Measurements from ENCODE around the gene GRIP1.

GRIP1 gene

DNA sequence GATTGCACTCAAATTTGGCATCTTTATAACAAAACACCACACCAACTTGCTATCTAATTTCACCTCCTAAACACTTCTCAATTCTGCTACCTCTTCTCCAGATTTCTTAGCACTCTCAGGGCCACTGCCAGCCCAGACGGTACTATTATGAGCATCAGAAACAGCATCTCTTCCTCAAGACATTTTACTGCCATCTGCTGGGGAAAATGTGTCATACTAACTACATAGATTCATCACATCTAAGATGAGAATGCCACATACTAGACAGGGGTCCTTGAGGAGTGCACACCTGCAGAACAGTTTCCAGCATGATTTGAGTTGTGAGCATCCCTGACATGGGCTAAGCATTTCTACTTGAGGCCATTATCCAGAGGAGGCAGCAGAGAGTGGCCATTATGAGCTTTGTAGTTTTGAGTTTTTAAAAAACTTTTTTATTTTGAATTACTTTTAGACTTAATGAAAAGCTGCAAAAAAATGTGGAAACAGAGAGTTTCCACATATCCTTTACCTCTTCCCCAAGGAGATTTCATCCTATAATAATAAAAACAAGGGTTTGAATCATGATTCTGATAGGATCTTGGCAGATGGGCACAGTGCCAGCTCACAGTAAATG, 15.1 kb upstream of the GRIP1 start:
- peak; percentile 58 for DNase-seq

DNA sequence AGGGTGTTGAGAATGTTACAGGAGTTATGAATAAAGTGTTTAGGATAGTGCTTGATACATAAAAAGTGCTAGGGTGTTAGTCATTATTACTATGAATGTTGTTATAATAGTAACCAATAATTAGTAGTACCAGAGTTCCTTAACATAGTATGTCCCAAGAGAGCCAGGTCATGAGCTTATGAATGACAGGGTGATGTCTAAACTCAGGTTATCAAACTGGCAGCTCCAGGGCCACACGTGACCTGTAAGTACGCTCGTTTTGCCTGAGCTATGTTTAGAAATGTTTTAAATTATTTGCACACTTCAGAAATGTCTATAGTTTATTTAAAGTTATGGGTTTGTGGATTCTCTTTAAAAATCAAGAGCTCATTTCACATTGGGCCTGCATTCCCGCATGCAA, 14.1 kb upstream of the GRIP1 start:
- DNase-seq, result no peak

DNA sequence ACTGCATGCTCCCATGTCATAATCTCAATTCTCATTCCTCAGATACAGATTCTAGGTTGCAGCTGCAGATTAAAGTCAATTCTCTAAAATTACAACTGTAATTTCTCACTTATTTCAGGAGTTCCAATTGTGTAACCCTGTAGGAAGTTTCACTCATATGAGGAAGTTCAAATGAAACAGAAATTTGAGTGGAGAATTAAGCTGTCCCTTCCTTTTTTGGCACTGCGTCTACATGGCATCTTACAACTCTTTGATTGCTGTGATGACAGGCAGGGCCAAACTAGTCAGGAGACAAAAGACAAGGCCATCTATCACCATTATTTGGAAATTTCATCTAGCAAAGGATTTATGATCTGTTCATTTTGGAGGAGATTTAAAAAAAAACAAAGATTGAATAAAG, 13.3 kb upstream of the GRIP1 start:
- DNase-seq, result no peak

DNA sequence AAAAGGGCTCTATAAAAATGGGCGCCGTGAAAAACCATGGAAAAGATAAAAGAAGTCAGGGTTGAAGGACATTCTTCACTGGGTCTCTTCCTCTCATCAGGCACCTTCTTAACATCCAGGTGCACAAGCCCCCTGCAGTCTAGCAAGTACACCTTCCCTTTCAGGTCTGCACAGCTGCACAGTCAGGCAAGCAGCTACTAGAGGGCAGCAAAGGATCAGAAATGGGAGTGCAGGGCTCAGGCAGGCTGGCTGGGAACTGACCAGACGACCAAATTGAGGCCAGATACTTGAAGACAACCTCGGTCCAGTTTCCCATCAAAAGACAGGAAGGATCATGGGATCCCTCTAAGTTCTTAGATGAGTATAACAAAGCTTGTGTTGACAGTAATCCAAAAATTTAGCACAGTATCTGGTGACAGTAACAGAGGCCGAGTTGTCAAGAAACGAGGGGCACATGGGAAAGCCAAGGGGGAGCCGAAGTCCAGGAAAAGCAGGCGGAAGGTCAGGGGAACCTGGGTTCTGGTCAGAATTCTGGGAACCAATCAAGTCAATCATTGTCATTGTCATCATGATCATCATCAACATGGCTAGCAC, 10.1 kb upstream of the GRIP1 start:
- DNase-seq, result peak; percentile 37

DNA sequence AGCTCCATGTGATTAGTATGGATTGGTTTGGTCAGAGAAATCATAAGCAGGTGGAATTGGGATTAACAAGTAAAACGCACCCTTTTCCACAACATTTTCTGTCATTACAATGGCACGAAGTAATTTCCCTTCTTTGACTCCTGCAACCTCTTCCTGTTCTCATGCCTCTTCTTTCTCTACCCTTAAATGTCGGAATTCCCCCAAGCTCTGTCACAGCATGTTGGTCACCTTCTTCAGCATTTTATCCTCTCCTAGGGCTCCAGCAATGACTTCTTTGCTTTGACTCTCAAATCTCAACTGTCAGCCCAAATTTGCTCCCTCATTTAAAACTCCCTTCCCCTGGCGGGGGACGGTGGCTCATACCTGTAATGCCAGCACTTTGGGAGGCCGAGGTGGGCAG, 5.3 kb upstream of the GRIP1 start:
- DNase-seq, result no peak

DNA sequence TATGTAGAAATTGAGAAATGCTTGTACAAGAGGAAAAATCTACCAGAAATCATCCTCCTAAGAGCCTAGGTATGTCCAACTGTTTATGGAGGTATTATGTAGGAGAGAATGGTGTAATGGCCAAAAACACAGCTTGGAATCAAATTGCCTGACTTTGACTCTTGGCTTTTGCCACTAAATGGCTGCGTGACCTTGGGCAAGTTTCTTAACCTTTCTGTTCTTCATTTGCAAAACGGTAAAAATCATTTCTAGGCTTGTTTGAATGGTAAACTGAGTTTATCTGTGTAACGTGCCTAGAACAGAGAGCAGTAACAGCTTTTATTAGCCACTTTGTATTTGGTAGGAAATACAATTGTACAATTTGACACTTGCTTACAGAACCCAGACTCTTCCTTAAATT, 4.9 kb upstream of the GRIP1 start:
- DNase-seq, result no peak

DNA sequence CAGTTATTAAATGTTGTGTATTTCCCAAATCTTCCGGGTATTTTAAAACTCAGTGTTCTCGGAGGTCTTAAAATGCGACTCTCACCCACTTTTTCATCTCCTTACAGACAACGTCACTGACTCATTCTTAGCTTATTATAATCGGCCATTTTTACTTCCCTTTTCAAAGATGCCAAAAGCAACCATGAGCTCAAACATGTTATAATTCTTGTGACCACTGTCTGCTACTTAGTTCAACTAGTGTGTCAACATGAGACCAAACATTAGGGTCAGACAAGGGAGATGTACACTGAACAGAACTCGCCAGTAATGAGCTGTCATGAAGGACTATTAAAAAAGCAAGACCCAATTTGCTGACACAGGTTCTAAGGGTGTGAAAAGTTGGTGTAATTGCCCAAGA, 4.2 kb upstream of the GRIP1 start:
- no peak for DNase-seq

DNA sequence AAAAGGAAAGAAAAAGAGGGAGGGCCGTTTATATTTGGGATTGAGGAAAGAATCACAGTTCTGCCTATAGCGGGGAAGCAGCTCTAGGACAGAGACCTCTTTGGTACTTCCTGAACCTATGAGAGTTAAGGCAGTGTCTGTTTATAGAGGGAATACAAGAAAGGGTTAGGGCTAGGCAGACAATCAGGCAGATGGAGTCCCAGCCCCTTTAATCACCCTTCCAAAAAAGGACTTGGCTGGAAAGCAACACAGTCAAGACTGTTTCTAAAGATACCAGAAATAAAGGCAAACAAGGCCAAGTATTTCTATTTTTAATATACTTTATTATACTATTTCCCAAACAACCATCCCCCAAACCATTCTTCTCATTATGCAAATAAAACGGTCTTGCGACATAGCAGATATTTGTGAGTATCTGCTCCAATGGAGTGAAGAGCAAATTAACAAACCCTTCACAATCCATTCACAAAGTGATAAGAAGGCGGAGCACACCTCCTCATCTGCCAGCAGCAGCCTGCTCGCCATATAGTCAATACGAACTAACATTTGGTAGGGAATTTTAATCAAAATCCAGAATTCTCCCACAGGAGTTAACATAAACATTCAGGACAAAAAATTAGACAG, 697 bp upstream of the GRIP1 start:
- no peak for DNase-seq

DNA sequence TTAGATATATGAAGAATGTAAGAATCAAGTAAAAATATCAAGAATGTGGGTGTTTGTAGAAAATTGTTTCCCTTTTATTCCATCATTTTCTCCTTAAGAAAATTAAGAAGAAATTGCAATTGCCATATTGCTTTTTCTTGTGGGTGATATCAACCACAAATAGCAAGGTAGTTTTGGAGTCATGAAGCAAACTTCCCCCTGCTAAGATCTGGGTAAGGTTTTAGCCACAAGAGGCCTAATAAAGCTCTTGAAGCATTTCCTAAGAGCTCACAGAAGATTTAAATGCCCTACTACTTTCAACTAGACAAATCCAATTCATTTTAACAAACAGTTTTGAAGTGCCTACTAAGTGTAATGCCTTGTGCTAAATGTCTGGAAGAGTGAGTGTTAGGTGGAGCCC, 2.6 kb downstream of the GRIP1 start:
- no peak for DNase-seq

DNA sequence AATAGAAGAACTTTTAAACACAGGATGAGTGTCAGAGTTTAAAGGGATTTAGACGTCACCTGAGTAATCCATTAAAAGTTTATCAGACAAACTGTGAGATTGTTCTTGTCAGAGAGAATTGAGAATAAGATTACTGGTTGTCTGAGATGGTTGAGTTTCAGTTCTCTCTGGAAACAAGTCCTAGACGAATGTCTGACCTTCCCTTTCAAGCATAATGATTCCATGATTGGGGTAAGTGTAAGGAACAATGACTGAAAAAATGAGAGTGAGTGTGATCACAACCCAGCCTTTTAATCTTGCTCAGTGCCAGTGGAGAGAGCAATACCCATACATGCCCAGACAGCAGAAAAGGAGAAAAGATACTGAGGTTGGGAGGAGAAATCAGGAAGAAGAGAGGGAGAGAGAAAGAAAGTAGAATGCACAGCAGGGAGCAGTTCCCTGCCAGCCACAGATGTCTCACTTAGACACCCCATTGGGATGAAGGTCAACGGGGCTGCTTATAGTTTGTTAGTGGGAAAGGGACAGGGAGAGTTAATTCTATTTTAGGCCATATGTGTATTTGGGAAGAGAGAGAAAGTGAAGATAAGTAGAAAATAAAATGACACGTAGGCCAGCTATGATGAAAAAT, 4.3 kb downstream of the GRIP1 start:
- DNase-seq, result no peak

DNA sequence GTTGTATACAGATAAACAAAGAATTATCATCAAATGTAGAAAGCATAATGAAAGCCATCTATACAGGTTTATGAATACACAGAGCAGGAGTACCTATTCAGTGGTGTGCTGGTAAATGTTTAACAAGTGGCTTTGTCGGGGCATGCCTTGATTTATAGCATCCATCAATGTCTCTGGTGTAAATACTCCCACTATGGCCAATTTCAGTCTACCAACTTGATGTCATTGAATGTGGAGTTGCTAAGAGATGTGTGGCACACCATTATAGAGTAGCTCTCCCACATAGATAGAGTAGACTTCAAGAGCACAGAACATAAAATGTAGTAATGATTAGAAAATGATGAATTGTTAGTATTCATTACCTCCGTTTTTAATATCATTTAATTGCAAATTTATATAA, 9.3 kb downstream of the GRIP1 start:
- DNase-seq, result no peak

DNA sequence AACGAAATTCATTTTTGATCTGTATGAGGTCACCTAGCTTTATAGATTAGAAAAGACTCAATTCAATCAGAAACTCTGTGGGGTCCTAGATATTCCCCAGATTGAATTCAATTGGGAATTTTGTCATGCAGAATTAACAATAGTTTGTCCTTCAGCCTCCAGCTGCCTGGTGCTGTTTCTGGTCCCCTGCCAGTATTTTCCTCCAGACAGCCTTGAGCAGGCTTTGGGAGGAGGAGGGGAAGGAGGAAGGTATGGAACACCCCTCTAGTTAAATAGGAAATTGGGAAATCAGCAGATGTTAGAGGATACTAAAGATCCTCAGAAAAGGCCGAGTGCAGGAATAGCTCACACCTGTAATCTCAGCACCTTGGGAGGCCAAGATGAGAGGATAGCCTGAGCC, 10.6 kb downstream of the GRIP1 start:
- no peak for DNase-seq

DNA sequence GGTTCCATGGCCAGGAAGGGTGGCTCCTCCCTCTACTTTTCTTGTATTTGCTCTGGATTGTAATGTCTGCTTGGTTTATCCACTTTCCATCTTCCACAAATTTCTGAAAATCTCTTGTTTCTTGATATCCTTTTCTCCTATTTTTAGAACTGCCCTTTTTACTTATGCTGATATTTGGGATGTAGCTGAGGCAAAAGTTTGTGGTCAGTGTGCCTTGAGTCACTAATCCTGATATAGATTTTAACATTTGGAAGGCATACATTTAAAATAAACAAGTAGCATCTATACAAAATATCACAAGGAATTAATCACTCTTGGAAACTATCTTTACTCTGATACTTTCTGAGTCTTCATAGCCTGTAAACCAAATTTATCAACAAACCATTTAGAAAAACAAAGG, 11.0 kb downstream of the GRIP1 start:
- no peak for DNase-seq

DNA sequence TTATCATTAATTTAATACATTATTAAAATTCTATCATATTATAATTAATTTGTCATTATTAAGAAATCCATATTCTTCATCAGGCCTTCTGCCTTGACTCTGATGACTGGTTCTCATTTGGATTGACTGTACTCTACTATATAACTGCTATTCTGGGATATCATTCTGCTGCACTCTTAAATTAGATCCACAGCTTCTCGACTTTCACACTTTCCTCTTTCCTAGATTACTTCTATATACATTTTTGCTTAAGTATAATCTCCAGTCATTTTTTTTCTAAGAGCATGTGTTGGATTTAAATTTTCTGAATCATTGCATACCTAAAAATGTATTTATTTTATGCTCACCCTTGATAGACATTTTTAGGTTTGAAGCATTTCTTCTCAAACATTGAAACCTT, 12.4 kb downstream of the GRIP1 start:
- no peak for DNase-seq

DNA sequence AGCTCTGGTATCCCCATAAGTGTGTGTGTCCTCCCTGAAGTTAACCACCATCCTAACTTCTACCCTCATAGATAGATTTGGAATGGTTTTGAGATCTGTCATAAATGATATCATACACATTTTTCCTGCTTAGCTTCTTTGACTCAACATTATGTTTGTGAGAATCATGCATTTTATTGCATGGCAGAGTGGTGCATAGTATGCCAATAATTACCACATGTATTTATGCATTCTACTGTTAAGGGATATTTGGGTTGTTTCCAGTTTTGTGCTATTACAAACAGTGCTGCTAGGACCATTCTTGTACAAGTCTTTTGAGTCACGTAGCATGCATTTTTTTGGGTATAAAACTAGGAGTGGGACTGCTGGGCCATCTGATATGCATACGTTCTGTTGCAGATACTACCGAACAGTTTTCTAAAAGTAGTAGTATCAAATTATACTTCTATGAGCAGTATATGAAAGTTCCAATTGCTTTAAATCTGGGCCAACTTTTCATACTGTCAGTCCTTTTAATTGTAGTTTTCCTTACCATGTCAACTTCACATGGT, 13.4 kb downstream of the GRIP1 start:
- DNase-seq, result no peak

DNA sequence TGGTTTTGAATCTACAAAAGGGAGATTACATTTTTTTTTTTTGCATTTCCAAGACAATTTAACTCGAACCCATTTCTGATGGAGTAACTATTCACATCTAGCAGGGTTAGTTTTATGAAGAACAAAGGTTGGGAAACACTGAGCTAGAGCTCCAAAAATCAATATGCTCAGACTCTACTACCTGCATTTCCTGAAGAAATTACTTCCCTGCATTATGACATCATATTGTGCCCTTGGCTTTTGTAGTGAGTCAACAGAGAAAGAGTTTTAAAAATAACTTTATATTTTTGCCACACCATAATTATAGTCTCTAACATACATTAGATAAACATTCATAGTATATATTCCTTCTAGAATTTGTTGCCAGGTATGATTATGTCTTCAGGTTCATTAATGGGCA, 14.8 kb downstream of the GRIP1 start:
- DNase-seq, result no peak

DNA sequence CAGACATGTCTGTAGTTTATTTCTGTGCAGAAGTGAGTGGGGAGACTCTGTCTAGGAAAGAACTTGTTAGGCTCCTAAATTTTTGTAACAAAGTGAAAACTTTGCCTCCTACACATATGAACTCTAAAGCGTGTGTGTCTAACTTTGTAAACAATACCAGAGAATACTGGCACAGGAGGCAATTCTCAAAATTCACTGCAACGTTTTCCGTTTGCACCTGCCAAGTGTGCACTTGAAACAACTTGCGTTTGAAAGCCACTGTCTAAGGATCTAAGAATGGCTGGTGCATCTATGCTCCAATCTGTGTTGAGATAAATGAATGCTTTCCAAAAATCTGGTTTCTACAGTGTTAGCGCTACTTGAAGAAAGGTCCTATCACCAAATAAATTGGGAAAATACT, 15.3 kb downstream of the GRIP1 start:
- no peak for DNase-seq

DNA sequence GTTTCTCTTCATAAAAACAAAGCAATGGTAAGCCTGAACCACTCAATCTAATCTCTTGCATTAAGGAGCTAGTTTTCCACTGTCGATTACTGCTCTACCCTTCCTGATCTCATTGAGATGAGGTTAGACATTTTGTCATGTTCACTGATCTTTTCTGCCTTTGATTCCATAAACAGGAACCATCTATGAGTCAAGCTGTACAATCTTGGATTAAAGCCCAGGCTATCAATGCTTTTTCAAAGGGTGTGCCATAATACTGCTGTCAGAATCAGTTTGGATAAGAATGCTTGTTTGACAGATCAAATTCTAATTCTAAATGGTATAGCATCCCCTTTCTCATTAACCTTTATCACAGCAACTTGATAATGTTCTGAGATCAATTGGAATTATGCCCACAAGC, 16.1 kb downstream of the GRIP1 start:
- no peak for DNase-seq

DNA sequence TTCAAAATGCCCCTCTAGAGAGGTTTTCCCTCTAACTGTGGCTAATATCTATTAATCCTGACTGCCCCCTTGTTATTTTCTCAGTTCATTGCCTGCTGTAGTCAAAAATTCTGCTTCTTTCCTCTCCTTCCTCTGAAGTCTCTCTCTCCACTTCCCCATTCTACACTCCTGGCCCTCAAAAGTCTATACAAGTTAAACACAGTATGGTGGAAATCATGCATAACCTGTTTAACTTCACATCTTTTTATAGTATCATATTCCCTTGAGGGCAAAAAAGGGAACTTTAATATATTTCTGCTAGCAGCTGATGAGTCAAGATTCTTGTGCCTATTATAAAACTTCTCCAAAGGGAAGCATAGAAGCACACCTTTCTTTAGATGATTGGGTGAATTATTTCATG, 16.7 kb downstream of the GRIP1 start:
- no peak for DNase-seq

DNA sequence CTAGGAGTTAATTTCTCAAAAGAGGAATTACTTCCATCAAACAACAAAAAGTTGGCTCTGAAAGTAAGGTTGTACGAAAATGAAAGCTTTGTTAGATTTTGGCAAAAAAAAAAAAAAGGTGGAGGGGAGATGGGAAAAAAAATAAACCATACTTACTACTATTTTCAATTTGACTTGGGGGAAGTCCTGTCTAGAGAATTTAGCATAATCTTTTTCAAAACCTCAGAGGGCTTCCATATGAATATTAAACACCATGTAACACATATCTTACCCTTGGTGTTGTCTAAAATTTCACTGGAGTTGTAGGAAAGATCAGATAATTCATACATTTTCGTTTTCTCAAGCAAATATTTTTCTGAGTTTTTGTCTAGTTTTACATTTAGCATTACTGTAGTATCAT, 17.5 kb downstream of the GRIP1 start:
- DNase-seq, result no peak

DNA sequence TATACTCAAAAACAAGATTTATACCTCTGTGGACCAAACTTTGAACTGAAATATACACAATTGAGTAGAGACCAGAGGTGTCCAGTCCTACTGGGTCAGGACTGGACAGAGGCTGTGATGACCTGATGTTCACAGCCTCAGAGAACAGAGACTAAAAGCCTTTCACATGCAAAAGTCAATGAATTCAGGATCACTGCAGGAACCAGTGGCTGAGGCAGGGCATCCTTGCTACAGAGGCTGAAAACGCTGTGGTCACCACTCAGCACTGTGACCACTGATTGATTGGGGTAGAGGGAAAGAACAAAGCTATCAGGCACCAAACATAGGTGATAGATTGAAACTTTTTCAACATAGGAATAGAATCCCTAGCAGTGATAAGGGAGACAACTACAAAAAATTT, 25.1 kb downstream of the GRIP1 start:
- DNase-seq, result no peak

DNA sequence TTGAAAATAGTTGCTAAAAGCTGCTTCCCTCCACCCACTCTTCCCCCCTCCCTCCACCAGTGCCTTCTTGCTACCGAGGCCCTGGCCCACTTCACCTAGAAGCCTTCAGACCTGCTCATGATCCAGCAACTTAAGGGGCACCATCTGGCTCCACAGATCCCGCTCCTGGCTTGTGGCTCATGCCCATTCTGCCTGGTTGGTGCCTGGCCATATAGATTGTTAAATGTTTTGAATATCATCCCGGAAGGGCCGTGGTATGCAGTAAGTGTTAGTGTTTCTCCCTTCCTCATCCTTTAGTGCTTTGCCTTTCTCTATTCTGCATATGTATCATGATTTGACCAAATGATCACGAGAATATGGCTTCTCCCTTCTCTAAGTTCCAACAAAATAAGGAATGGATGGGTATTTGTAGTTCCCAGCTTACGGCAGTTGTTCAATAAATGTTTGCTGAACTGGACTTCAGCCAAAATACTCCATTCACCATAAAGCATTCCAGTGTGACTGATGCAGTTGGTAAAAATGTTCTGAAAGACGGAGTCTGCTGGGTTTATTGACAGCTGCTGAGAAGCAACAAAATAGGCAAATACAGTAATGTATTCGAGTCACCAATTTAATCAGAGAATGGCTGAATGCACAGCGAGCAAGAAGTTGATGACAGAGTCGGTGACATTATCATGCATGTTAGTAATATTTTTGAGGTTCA, 30.7 kb downstream of the GRIP1 start:
- DNase-seq, result no peak

DNA sequence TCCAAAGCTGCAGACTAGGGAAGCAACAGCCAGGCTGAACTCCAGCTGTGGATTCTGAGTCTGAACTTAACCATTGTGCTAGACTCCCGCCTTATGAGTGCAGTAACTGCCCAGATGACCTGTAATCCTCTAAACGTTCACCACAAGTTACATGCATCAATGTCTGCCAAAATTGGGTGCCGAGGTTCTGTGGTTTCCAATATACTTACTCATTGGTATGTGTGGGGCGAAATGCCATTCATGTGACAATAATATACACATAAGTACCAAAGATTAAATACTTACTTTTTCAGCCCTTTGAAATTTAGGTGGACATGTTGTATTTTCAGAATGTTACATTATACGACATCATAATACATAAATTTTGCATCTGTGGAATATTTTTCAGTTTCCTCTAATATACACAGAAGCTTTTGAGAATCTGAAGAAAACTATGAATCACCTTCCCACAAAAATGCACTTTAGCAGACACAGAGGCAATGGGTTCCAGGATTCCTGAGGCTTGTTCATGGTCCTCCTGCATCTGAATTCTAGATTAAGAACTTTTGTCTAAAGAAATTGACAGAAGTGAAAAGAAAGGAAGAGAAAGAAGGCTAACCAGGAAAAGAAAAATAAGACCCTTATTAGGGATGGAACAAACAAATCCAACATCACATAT, 31.7 kb downstream of the GRIP1 start:
- no peak for DNase-seq
